Activated CD4-positive, CD25-positive, alpha-beta regulatory T cell (primary cell): ENCODE measurements around the gene LINC01488.

ENCODE experiments used
- DNase-seq, 4 experiments: peaks; one replicate each; lab custom pipeline; 2025; lab: John Stamatoyannopoulos, UW

LINC01488 gene

GRCh38 chr11:69493931-69494821 lies 12.7 kb downstream of the LINC01488 start:
- no peak for DNase-seq

DNA sequence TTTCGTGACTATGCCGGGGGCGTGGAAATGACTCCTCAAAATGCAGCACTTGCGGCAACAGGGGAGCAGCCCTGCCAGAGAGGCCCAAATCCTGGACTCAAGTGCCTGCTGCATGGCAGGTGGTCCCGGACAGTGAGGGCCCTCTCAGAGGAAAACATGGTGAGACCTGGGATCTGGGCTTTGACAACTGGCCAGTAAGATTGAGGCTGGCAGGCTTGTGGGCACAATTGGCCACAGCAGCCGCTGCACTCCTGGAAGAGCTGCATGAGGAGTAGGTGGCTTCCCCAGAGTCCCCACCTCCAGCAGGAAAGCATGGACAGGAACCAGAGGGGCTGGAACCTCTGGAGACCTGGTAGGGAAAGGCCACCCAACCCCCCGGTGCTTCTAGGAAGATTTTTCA lies 13.4 kb downstream of the LINC01488 start:
- DNase-seq, result no peak

DNA sequence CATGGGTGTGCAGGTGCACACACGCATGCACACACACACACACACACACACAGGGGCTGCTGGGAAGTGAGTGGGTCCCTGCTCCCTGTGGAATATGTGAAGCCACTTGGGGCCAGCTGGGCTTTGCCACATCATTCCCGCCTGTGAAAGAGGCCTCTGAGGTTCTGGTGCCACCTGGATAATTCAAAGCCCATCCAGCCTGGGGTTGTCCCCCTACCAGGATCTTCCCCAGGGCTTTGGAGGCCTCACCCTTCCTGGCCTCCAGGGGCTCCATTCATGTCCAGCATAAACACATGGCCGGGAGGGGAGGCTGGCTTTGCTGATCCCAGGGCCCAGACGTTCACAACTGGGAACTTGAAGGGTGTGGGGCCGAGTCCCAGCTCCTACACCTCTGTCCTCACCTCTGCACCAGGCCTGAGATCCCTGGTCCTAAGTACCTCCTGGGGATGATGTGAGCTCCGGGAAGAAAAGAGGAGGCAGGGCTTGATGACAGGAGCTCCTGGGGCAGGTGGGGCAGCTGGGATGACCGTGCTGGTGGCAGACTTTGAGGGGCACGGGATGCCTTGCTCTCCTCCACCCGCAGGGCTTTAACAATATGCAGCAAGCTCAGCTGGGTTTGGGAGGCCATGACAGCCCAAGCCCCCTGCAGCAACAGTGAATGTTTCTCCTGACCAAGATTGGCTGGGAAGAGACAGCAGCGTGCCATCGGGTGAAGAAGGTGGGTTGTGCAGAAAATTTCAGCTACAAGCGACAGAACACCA lies 14.2 kb downstream of the LINC01488 start:
- DNase-seq, result no peak

- DNase-seq, result no peak
Measured at GRCh38 chr11:69496202-69496557, 14.7 kb downstream of the LINC01488 start.

DNA sequence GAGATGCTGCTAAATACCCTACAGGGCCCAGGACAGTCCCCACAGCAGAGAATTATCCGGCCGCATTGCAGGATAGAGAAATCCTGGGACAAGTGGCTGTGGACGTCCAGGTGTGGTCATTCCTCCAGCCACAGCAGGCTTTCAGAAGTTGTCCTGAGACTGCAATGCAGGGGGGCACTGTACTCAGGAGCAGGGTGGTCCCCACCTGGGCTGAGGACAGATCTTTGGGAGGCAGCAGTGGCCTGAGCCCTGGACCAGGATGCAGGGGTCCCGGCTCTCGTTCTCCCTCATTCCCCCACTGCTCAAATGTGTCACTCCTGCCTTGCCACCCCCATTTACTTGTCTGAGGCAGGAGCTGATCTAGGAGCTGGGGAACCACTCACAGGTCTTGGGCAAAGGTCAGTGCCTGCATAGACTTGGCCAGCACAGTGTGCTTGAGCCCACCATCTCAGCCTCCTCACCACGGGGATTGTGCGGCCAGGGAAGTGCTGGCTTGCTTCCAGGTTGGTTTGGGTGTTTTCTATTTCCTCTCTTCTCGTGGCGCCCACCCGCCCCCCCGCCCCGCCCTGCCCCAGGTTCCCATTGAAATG lies 15.3 kb downstream of the LINC01488 start:
- DNase-seq, result no peak

DNA sequence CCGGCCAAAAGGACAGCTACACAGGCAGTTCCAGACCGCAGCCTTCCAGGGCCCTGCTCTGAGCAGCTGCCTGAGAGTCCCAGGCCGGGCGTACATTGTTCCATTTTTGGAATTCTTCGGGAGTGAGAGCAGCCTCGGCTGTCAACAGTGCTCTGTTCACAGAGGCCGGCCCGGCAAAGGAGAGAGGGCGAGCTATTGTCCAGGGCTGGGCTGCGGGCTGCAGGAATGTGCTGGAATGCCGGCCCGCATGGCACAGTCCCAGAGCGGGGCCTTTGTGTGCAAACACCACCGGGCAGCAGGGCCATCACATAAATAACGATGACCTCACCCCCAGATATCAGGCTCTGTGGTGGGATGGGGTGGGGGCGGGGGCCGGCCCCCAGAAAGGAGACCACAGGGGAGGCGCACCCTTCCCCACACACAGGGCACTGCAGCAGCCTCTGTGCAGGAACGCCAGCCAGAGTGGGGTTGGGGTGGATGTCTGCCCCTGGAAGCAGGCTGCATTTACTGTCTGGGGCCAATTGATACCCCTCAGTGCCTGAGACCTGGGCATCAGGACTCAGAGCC lies 15.8 kb downstream of the LINC01488 start:
- DNase-seq, result no peak

DNA sequence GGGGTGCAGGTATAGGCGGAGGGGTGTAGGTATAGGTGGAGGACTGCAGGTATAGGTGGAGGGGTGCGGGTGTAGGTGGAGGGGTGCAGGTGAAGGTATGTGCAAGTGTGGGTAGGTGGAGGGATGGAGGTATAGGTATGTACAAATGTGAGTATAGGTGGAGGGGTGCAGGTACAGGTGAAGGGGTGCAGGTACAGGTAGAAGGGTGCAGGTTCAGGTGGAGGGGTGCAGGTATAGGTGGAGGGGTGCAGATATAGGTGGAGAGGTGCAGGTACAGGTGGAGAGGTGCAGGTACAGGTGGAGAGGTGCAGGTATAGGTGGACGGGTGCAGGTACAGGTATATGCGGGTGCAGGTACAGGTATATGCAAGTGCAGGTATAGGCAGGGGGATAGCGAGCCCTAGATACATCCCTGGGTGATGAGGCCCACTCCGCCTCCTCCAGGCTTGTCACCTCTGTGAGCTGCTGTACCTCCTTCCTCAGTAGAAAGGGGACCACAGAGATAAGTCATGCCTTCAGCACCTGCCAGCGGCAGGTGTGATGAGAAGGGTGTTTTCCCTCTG lies 17.2 kb downstream of the LINC01488 start:
- DNase-seq, result no peak

DNA sequence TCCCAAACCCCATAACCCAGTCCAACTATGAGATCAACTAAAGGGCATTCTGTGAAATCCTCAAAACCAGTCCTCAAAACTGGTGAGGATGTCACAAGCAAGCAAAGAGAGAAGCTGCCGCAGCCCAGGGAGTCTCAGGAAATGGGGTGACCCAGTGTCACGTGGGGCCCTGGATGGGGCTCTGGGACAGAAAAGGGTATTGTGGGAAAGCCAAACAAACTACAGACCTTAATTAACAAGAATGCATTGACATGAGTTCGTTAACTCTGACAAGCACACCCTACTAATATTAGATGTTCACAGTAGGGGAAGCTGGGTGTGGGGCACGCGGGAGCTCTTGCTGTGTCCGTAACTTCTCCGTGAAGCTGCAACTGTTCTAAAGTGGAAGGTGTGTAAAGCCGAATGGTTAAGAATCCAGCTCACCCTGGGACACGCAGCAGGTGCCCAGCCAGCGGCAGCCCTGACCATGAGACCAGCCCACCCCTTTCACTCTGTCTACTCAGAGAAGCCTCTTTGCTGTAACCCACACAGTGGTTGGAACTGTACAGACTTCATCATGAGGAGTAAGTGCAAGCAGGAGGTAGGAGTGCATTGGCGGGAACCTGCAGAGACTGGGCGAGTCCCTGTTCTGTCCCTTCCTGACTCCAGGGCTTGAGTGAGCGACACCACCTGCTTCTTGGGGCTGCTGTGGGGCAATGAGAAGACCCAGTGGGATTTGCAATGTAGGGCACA lies 17.9 kb downstream of the LINC01488 start:
- no peak for DNase-seq

GRCh38 chr11:69499918-69500284 lies 18.4 kb downstream of the LINC01488 start:
- DNase-seq, result no peak

- no peak for DNase-seq
Measured at GRCh38 chr11:69500285-69501120, 19.0 kb downstream of the LINC01488 start.

DNA sequence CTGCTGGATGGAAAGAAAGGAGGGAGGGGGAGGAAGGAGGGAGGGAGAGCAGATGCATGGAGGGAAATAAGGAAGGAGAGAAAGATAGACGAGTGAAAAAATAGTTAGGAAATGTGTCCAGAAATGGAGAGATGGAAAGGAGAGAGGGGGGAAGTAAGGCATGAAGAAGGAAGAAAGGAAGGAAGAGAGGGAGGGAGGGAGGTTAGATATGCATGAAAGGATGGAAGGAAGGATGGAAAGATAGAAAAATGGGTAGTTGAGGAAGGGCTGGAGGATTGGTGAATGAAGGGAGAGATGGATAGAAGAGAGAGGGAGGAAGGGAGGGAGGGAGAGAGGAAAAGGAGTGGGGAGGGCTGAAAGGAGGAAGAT lies 19.6 kb downstream of the LINC01488 start:
- DNase-seq, result no peak

GRCh38 chr11:69501891-69502860 lies 20.7 kb downstream of the LINC01488 start:
- DNase-seq, result no peak

DNA sequence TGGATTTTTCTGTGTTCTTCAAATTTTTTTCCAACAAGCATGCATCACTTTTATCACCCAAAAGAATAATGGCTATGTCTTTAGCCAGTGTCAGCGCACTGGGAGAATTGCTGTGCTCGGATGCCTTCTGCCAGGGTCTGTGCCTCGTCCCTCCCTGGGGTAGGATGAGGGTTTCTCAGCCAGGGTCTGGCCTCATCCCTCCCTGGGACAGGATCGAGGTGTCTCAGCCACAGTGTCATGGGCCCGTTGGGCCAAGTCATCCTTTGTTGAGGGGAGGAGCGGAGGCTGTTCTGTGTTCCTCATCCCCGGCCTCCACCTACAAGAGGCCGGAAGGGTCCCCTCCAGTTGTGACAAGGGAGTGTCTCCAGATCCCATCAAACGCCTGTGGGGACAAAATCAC lies 22.7 kb downstream of the LINC01488 start:
- no peak for DNase-seq

DNA sequence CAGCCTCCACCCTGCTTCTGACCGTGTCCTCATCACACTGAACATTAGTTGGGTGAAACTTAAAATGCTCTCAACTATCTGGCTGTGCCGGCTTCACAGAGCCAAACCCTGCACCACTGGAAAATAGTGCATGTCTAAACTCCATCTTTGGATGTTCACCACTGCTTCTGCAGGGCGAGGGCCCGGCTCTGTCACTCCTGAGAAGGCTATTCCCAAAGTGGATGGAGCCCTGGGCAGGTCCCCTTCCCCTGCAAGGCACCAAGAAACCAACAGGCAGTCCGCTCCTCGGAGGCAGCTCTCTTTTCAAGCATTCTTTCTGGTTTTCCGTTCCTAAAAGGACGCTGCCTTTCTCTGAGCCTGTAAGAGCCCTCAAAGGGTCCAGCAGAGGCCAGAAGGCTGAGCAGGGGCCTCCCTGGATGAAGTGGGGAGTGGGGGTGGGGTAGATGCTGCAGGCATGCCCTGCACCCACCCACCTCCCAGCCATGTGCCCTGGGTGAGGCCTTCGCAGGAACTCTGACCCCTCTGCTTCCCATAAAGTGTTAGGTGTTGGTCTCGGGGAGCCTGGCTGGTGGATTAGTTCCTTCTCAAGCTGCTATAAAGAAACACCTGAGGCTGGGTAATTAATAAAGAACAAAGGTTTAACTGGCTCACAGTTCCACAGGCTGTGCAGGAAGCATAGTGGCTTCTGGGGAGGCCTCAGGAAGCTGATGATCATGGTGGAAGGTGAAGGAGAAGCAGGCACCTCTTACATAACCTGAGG lies 23.3 kb downstream of the LINC01488 start:
- DNase-seq, result no peak

DNA sequence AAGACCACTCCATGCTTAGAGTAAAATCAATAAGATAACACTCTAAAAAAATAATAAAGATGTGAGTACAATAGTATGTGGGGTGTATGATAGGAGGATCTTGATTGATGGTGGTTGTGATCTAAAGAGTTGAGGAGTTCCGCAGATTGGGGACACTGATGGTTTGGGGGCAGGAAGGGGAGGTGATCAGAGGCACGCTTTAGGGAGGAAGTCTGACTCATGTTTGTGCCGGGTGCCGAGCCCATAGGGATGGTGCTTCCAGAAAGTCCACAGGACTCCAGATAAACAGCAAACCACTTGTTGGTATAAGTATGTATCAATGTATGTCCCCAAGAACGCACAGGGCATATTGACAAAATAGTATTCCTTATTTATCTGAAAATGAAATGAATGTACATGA lies 27.5 kb downstream of the LINC01488 start:
- no peak for DNase-seq

GRCh38 chr11:69509381-69509780 lies 27.9 kb downstream of the LINC01488 start:
- DNase-seq, result no peak

DNA sequence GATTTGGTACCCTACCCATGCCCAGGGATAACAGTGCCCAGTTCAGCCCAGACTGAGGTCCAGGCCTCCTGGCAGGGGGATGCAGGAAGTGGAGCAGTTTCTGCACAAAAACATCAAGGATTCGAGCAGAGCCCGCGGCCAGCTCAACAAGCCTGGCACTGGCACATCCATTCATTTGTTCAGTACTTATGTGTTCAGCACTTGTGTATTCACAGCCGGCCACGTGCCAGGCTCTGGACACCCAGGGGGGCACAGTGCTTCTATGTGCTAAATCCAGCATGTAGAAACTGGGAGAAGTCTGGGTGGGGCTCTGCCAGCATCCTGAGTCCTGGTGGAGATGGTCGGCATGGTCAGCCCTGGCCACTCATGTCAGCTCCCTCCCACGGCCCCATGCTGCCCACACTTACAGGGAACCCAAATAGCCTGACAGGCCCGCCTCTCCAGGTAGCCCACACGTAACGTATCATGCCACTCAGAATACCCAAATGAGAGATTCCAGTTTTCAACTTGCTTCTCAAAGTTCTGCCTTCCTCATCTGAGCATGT lies 28.5 kb downstream of the LINC01488 start:
- no peak for DNase-seq
